Thyroid gland (tissue), 4 donors: Measurements from ENCODE around the gene NAP1L4. TPM values are rescaled to one million over a fixed set of nuclear protein-coding genes. Genes with fewer than 3 reads are reported as not detected.

ENCODE experiments used
- DNase-seq, 2 donors: peaks; one replicate each; pipeline ENCODE4 v3.0.0-alpha.2; 2019
- H3K27ac ChIP-seq, 3 donors: fragments of 200-600 bp; sonication (generic); 1 replicate in 2 of 3; 2 replicates in 1 of 3; pipeline ENCODE4 v1.5.1; 2016 to 2019; ENCODE audit warnings: mild to moderate bottlenecking in 1 of 3, moderate library complexity in 1 of 3
- H3K27me3 ChIP-seq: fragments of 200-600 bp; sonication (generic); one replicate; pipeline ENCODE4 v1.5.1; 2019
- H3K36me3 ChIP-seq, 2 donors: fragments of 200-600 bp; sonication (generic); one replicate each; pipeline ENCODE4 v1.5.1; 2016 to 2019
- H3K4me1 ChIP-seq, 2 donors: fragments of 200-600 bp; sonication (generic); one replicate each; pipeline ENCODE4 v1.5.1; 2017 to 2019
- H3K4me3 ChIP-seq, 3 donors: fragments of 200-600 bp; sonication (generic); replicated peaks in 1 of 3; 1 replicate in 2 of 3; 2 replicates in 1 of 3; pipeline ENCODE4 v1.5.1; 2016; ENCODE audit warnings: mild to moderate bottlenecking in 1 of 3
- H3K9me3 ChIP-seq: fragments of 200-600 bp; sonication (generic); one replicate; pipeline ENCODE4 v1.5.1; 2017
- CTCF ChIP-seq, 6 experiments: fragments of 200-600 bp in 3 of 6; fragments of 450-650 bp in 3 of 6; sonication (generic) in 3 of 6; IDR thresholded peaks; one replicate each; pipeline ENCODE4 v1.5.1; 2016 to 2019; ENCODE audit warnings: antibody characterized with exemption in 6 of 6, mild to moderate bottlenecking in 2 of 6, inconsistent platforms in 1 of 6, moderate library complexity in 1 of 6
- POLR2A ChIP-seq, 2 donors: fragments of 450-650 bp; IDR thresholded peaks; one replicate each; pipeline ENCODE4 v1.6.1; 2017; ENCODE audit warnings: antibody characterized with exemption in 2 of 2, mild to moderate bottlenecking in 2 of 2, moderate library complexity in 1 of 2
- WGBS, 2 donors: methylation state at CpG; one replicate each; pipeline ENCODE4 v1.1.5; 2017; 5-methylcytosine and 5-hydroxymethylcytosine counted together
- intact Hi-C: fragments of 100-400 bp; cut with DNase I; formaldehyde crosslinking; loops from one replicate; pipeline ENCODE4 v1.15.1; 2023
- total RNA-seq, 4 donors: library from RNA; depleted of rRNA; stranded (reverse); fragments of >200 nt; gene quantifications; one replicate each; pipeline ENCODE4 v1.2.3, GENCODE V29; 2016

Gene NAP1L4
- total RNA-seq, 4 donors from 2014 or later, result 104 to 117 (median 108) TPM

GRCh38 chr11:2945757-2946287 is 46.3 kb downstream of the NAP1L4 start:
- no peaks in the 10 kb centered on the region for H3K9me3 ChIP-seq
- peaks cover 26 to 56% of the 10 kb centered on the region in 2 donors for H3K4me1 ChIP-seq
- no peak for DNase-seq
- no peak overlapping the region for H3K4me3 ChIP-seq
- H3K27me3 ChIP-seq, result no peaks in the 10 kb centered on the region
- peaks cover 0 to 7% of the 10 kb centered on the region in 2 donors for H3K36me3 ChIP-seq
- WGBS, 2 donors, result 67 to 83% methylated on average over 7 to 8 of the region's 8 CpGs
- intact Hi-C loops, result no loop called here
- TF ChIP-seq POLR2A (IDR thresholded peaks at IDR 0.05) (no peak), CTCF (IDR thresholded peaks at IDR 0.05) (no peak)
- peak overlapping the region in 2 of 3 donors; percentile 46 to 72 for H3K27ac ChIP-seq

GRCh38 chr11:2945031-2945756 is 46.9 kb downstream of the NAP1L4 start:
- no peak overlapping the region for H3K4me3 ChIP-seq
- intact Hi-C loops, result no loop called here
- 14 to 19% methylated on average over 16 of the region's 16 CpGs for WGBS, 2 donors
- H3K4me1 ChIP-seq, result peaks cover 33 to 62% of the 10 kb centered on the region in 2 donors
- peak overlapping the region; percentile 72 to 74 (median 72) for H3K27ac ChIP-seq
- TF ChIP-seq POLR2A (IDR thresholded peaks at IDR 0.05) (no peak), CTCF (IDR thresholded peaks at IDR 0.05) (no peak)
- DNase-seq, result peak; percentile 98 to 99
- no peaks in the 10 kb centered on the region for H3K9me3 ChIP-seq
- H3K36me3 ChIP-seq, result peaks cover 0 to 7% of the 10 kb centered on the region in 2 donors
- H3K27me3 ChIP-seq, result no peaks in the 10 kb centered on the region

GRCh38 chr11:2944530-2944929 is 47.6 kb downstream of the NAP1L4 start:
- H3K9me3 ChIP-seq, result no peaks in the 10 kb centered on the region
- H3K27ac ChIP-seq, result peak overlapping the region in 1 of 3 donors; percentile 72
- no peaks in the 10 kb centered on the region for H3K27me3 ChIP-seq
- H3K36me3 ChIP-seq, result peaks cover 0 to under 1% of the 10 kb centered on the region in 2 donors
- WGBS, 2 donors, result 75 to 85% methylated on average over 12 to 24 of the region's 24 CpGs
- peaks cover 35 to 68% of the 10 kb centered on the region in 2 donors for H3K4me1 ChIP-seq
- TF ChIP-seq POLR2A (IDR thresholded peaks at IDR 0.05) (no peak), CTCF (IDR thresholded peaks at IDR 0.05) (no peak)
- H3K4me3 ChIP-seq, result no peak overlapping the region
- DNase-seq, result no peak
- intact Hi-C loops, result no loop called here

- TF ChIP-seq POLR2A (IDR thresholded peaks at IDR 0.05), result no peak
- peak in 1 of 6 experiments; percentile 22 for TF ChIP-seq CTCF (IDR thresholded peaks at IDR 0.05)
- peak; percentile 68 to 72 for DNase-seq
- H3K9me3 ChIP-seq, result no peaks in the 10 kb centered on the region
- peaks cover 35 to 63% of the 10 kb centered on the region in 2 donors for H3K4me1 ChIP-seq
- 43 to 53% methylated on average over 5 to 9 of the region's 12 CpGs for whole genome bisulfite sequencing, 2 donors
- no peaks in the 10 kb centered on the region for H3K27me3 ChIP-seq
- H3K4me3 ChIP-seq, result no peak overlapping the region
- no peaks in the 10 kb centered on the region for H3K36me3 ChIP-seq
- H3K27ac ChIP-seq, result peak overlapping the region in 2 of 3 donors; percentile 9 to 25
- intact Hi-C loops, result no loop called here
Observed at GRCh38 chr11:2943711-2944118, 48.4 kb downstream of the NAP1L4 start.
